PFSK-1 (cell line): ENCODE data around the gene CREB3L1.

ENCODE experiments used
- FOXP2 ChIP-seq: optimal IDR thresholded peaks from 2 replicates; pipeline ENCODE3; 2011; ENCODE audit warnings: borderline replicate concordance, control low read depth, inconsistent platforms; ENCODE audit not compliant: insufficient read depth; ENCODE audit errors: extremely low read length, extremely low read depth
- POLR2AphosphoS5 ChIP-seq: IDR thresholded peaks from 2 replicates; pipeline ENCODE4 v1.6.1; 2012; ENCODE audit warnings: low read depth, mild to moderate bottlenecking, control low read depth, low read length, moderate library complexity
- SIN3A ChIP-seq: IDR thresholded peaks from 2 replicates; pipeline ENCODE4 v1.6.1; 2012; ENCODE audit warnings: mild to moderate bottlenecking, low read length, moderate library complexity, borderline replicate concordance; ENCODE audit not compliant: insufficient read depth
- TAF1 ChIP-seq: IDR thresholded peaks from 2 replicates; pipeline ENCODE4 v1.6.1; 2012; ENCODE audit warnings: low read length, control low read depth, borderline replicate concordance; ENCODE audit not compliant: insufficient read depth
- TF ChIP-seq, protein P1 (sequence below), 2 experiments: IDR thresholded peaks; 2 replicates each; pipeline versions ENCODE4 v1.6.1 to v1.8.0; 2011 to 2012; ENCODE audit warnings: low read depth in 2 of 2, low read length in 2 of 2, control low read depth in 1 of 2, inconsistent platforms in 1 of 2, mild to moderate bottlenecking in 1 of 2, moderate library complexity in 1 of 2; ENCODE audit not compliant: insufficient read depth in 1 of 2

The CREB3L1 gene

GRCh38 chr11:46348566-46349401 is 71.3 kb downstream of the CREB3L1 start:
- TF ChIP-seq, protein P1, sequence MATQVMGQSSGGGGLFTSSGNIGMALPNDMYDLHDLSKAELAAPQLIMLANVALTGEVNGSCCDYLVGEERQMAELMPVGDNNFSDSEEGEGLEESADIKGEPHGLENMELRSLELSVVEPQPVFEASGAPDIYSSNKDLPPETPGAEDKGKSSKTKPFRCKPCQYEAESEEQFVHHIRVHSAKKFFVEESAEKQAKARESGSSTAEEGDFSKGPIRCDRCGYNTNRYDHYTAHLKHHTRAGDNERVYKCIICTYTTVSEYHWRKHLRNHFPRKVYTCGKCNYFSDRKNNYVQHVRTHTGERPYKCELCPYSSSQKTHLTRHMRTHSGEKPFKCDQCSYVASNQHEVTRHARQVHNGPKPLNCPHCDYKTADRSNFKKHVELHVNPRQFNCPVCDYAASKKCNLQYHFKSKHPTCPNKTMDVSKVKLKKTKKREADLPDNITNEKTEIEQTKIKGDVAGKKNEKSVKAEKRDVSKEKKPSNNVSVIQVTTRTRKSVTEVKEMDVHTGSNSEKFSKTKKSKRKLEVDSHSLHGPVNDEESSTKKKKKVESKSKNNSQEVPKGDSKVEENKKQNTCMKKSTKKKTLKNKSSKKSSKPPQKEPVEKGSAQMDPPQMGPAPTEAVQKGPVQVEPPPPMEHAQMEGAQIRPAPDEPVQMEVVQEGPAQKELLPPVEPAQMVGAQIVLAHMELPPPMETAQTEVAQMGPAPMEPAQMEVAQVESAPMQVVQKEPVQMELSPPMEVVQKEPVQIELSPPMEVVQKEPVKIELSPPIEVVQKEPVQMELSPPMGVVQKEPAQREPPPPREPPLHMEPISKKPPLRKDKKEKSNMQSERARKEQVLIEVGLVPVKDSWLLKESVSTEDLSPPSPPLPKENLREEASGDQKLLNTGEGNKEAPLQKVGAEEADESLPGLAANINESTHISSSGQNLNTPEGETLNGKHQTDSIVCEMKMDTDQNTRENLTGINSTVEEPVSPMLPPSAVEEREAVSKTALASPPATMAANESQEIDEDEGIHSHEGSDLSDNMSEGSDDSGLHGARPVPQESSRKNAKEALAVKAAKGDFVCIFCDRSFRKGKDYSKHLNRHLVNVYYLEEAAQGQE (IDR thresholded peaks at IDR 0.05; ENCODE audit: insufficient read depth in 1 of 2, low read depth in 2 of 2, low read length in 2 of 2): no peak
- TF ChIP-seq FOXP2: no peak
- no peak for TF ChIP-seq SIN3A
- TF ChIP-seq TAF1: no peak
- no peak for TF ChIP-seq POLR2AphosphoS5

GRCh38 chr11:46350695-46351094 is 73.2 kb downstream of the CREB3L1 start:
- TF ChIP-seq, protein P1 (IDR thresholded peaks at IDR 0.05; ENCODE audit: insufficient read depth in 1 of 2, low read depth in 2 of 2, low read length in 2 of 2): no peak
- TF ChIP-seq SIN3A: no peak
- TF ChIP-seq FOXP2: no peak
- TF ChIP-seq TAF1: no peak
- TF ChIP-seq POLR2AphosphoS5: no peak

- no peak for TF ChIP-seq SIN3A
- no peak for TF ChIP-seq TAF1
- TF ChIP-seq POLR2AphosphoS5: no peak
- TF ChIP-seq FOXP2: no peak
- TF ChIP-seq, protein P1 (IDR thresholded peaks at IDR 0.05; ENCODE audit: insufficient read depth in 1 of 2, low read depth in 2 of 2, low read length in 2 of 2): no peak
These were observed 73.7 kb downstream of the CREB3L1 start for GRCh38 chr11:46351148-46351547.

DNA sequence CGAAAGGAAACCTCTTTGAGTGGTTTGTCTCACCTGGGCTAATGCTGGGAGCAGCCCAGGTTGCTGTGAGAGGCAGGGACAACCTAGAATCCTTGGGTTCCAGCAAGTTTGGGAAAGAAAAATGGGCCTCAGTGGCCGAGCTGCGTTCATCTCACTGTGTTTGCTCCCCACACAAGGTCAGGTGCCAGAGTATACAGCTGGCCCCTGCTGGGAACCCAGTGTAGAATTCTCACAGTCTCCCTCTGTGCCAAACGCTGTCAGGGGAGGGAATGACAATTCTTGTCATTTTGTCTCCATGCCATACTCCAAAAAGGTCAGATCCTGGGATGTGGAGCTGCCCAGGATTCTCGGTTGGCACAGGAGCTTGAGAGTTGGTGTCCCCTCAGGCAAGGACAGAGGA is 74.1 kb downstream of the CREB3L1 start:
- TF ChIP-seq TAF1: no peak
- TF ChIP-seq FOXP2: no peak
- TF ChIP-seq POLR2AphosphoS5: no peak
- no peak for TF ChIP-seq SIN3A
- TF ChIP-seq, protein P1 (IDR thresholded peaks at IDR 0.05; ENCODE audit: insufficient read depth in 1 of 2, low read depth in 2 of 2, low read length in 2 of 2): no peak
